Measurements from ENCODE around the gene CDH23.

CDH23 gene

DNA sequence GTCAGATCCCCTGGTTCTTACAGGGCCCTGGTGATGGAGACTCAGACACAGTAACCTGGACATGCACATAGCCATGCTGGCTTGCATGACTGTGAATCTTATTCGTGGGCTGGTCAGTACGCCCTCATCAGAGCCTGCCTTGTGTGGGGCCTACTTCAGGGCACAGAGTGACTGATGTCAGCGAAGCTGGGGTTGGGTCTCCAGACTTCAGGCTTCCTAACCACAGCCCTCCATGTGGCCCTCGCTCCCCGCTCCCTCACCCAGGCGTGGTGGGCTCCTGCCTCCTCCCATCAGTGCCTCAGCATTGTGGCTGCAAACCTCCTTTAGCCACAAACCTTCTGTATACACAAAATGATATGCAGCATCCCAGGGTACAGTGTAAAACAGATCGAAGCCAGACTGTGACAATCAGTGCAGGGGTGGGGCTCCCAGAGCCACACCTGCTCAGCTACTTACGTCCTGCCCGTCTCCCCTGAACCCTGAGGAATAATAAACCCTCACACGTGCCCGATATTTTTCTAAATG, 329.9 kb downstream of the CDH23 start:
- in situ Hi-C loops (cut with MboI; ENCODE audit: low sequenced_read_pairs): no loop called here

DNA sequence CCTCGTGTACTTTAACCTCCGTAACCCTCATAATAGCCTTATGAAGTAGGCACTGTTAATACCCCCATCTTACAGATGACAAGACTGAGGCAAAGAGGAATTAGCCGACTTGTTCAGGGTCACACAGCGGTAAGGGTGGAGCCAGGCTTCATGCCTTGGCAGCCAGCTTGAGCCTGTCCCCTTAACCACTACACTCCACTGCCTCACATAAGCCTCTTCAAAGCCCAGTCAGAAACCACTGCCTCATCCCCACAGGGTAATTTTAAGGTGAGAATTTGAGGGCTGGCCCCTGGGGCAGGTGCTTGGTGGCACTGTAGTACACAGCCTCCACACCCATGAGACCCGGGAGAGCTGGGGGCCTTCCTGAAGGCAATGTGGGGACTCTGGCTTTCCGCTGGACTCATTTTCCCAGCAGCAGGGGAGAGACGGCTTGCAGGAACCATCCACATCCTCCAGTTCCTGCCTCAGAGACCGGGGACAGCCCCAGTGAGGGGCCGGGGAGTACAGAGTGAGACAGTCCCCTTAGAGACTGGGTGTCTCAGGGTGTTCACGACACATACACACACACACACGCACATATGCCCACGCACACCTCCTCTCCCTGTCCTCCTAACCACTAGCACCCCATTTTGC, 330.5 kb downstream of the CDH23 start:
- in situ Hi-C loops (cut with MboI; ENCODE audit: low sequenced_read_pairs): no loop called here

DNA sequence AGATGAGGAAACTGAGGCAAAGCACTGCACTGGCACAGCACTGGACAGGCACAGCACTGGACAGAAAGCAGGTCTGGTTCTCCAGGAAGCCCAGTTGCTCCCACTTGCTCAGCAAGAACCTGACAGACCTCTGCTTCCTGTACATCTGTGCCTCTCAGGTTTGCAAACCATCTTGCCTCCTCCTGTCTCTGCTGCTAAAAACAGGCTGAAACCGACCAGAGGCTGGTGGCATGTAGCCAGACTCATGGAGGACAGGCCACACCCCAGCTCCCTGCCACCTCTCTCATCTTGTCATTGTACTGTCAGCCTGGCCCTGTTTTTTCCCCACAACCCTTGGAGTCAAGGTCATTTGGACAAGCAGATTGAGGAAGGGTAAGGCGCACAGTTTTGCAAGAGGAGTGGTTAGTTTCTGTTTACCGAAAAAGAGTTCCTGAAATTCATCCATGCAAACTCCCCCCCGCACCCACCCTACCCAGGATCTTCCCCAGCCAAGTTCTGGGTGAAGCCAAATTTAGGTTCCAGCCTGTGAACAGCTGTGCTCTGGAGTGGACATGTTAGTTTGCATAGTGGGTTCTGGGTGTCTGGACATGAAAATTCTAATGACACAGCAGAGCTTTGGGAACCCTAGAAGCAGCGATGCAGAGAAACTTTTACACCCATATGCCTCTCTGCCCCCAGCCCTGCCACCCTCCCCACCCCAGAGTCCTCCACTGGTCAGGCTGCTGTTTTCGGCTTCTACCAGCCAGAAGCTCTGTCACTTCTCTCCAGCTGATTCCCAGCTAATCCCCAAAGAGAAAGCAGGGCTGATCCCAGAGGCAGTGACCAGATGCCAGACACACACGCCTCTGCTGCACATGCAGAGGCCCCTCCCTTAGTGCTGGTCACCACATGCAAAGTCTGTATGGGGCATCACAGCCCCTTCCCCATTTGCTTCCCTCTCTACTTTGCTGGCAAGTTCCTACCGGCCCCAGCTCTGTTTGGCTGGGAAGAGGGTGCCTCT, 331.3 kb downstream of the CDH23 start:
- in situ Hi-C loops (cut with MboI; ENCODE audit: low sequenced_read_pairs): no loop called here

DNA sequence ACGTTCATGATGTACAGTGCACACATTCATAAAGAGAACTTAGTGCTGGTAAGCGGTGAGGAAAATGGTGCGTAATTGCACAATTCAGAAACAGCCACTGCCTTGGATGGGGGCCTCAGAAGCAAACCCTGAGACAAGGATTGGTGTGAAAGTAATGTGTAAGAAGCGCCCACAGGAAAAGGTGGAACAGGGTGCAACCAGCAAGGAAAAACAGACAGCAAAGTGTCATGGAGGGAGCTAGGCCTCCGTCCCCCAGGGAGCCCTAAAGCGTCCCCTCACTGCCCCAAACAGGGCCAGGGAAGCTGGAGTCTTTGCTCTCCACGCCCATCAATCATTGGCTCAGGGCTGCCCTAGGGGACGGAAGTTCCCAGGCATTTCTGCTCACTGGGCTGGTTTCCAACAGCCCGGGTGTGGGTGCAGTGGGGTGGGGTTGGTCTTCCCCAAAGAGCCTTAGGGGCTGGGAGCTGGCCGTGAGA, 332.5 kb downstream of the CDH23 start:
- in situ Hi-C loops (cut with MboI; ENCODE audit: low sequenced_read_pairs): no loop called here

DNA sequence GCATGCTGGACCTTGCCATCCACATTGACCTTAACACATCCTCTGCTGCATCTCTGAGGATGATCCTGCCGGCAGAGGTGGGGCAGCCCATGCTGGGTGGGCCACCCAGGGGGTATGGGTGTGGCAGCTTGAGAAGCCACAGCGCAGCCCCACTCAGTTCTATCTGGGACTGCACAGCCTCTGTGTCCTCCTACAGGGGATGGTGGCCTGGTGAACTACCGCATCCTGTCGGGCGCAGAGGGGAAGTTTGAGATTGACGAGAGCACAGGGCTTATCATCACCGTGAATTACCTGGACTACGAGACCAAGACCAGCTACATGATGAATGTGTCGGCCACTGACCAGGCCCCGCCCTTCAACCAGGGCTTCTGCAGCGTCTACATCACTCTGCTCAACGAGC, 335.1 kb downstream of the CDH23 start:
- in situ Hi-C loops (cut with MboI; ENCODE audit: low sequenced_read_pairs): no loop called here

DNA sequence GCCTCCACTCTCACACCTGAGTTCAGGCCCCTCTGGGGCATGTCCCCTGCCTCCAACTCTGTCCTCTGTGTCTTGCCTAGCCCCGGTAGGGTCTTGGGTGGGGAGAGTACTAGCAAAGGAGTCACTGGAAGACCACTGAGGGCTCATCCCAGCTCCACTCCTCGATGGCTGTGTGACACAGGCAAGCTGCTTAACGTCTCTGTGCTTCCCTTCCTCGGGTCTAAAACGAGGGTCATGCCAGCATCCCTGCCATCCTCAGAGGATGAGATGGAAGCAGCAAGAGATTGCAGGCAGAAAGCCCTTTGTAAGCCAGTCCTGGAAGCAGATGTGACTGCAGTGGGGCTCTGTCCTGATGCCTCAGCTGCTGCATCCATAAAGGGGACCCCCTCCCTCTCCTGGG, 338.1 kb downstream of the CDH23 start:
- in situ Hi-C loops (cut with MboI; ENCODE audit: low sequenced_read_pairs): no loop called here

DNA sequence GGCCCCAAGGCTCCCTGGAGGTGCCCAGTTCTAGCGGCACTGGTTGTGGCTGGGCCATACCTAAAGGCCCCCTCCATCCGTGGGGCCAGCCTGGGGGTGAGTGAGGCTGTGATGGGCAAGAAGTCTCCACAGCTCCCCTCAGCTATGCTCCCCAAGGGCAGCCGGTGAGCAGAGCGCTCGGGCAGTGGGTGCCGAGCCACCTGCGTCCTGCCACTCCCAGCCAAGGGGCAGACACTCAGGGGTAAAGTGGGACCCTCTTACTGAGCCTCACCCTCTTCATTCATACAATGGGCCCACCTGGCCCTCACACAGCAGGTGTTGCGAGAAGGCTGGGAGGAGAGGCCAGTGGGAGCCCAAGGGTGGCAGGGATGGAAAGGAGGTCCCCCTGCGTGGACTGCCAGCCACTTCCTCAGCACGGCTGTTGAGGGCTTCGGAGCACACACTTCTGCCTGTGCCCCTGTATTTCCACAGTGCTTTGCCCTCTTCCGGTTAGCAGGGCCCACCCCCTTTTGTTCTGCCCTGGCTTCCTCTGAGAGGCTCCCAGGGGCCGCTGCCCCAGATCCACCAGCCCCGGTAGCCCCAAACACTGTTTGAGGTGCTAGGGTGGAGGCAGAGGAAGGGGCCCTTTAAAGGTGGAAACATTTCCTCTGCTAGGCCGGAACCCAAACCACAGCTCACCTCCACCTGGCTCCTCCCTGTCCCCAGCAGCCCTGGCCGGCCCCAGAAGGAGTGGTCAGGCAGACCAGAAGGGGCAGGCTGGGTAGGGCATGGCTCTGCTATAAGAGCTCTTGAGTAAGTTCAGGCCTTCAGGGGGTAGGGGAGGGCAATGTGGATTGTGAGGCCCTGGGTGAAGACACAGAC, 339.2 kb downstream of the CDH23 start:
- in situ Hi-C loops (cut with MboI; ENCODE audit: low sequenced_read_pairs): no loop called here

DNA sequence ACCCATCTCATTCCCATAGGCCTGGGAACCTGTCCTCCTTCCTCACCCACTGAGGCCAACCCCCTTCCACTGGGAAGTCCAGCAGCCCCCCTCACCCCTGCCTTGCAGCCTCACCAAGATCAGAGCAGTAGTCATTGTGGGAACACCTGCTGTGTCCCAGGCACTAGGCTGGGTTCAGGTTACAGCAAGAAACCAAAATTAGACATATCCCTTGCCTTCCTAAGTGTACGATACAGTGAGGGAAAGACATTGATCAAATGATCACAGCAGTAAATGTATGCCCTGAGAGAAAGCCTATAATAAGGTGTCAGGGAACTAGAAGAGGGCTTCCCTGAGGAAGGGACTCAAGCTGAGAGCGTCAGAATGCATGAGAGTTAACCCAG, 339.8 kb downstream of the CDH23 start:
- in situ Hi-C loops (cut with MboI; ENCODE audit: low sequenced_read_pairs): no loop called here

DNA sequence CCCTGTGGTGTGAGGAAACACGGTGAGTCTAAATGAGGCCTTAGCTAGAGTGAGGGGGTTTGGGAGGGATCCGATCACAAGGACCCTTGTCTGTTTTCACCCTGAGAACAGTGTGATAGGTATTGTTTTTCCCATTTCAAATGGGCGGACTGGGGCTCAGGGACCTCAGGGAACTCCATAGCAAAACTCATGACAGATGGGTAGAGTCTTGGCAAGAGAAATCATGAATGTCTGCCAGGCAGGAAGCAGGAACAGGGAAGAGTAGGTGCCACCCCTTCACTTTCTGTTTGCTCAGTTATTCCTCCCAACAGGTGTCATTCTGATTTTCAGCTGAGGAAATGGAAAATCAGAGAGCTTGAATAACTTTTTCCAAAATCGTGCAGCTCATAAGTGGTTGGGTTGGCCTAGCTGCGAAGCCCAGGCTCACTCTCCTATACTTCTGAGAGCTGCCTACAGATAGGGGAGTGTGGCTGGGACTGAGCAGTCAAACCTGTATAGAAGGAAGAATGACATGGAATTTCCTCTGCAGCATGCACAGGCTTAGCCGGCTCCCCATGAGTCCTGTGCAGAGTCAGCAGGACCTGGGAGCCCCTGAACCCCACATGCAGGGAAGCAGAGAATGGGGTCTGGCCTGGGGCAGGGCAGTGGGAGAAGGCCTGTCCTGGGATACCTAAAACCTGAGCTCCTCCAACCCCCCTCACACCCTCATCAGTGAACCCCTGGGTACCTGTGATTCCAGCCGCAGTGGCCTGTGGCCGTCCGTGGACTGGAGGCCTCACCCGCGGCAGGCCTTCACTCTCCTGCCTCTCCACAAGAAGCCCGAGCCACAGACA, 340.5 kb downstream of the CDH23 start:
- in situ Hi-C loops (cut with MboI; ENCODE audit: low sequenced_read_pairs): no loop called here

DNA sequence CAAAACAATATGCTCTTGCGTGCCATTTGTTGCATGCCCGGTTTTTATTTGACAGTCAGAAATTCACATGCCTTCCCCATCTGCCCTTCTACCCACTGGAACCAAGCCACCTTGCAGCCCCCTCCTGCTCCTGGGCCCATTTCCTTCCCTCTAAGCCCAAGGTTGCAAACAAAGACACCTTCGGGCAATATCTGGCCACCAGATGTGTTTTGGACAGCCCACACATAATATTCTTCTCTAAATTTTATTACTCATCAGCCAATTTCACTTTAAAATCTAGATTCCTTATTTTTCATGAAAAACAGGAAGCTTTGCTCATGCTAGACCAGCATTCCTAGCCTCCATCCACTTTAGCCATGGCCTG, 341.1 kb downstream of the CDH23 start:
- in situ Hi-C loops (cut with MboI; ENCODE audit: low sequenced_read_pairs): no loop called here

DNA sequence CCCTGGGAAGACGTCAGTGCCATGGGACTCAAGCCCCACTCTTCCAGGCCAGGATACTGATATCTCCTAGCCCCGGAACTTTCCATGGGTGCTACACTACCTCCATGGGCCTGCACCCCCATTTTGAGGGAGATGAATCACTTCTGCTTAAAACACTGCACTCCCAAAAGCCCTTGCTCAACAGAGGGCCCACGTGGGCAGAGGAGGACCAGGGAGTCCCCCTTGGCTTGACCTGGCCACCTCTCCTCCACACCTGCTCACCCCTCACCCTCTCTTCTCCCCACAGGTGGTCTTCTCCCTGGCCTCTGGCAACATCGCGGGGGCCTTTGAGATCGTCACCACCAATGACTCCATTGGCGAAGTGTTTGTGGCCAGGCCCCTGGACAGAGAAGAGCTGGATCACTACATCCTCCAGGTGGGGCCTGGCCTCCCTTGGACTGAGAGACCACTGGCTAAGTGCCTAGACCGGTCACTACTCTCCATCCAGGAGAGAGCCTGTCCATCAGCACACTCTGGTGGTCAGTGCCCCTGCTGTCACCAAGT, 342.7 kb downstream of the CDH23 start:
- in situ Hi-C loops (cut with MboI; ENCODE audit: low sequenced_read_pairs): no loop called here

DNA sequence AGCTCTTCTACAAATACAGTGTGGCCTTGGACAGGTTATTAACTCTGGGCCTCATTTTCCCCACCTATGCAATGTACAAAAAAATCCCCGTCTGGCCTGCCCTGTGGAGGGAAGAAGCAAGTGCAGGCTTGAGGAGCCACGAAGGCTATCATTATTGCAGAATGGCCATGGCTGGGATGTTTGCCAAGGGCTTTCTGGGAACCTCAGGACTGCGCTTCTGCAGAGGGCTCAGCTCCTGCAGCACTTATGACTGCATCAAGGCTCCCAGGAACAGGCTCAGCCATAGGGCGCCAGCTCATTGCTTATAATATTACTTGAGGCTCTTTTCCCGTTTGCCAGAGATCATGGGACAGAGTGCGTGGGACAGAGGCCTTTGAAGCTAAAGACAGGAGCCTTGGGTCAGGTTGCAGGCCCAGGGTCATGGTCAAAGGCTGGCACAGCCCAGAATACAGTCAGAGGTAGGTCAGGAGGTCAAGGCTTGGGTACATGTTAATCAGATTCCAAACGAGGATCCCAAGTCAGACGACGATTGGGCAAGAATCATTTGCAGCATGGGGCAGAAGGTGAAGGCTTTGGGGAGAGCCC, 343.4 kb downstream of the CDH23 start:
- in situ Hi-C loops (cut with MboI; ENCODE audit: low sequenced_read_pairs): no loop called here

DNA sequence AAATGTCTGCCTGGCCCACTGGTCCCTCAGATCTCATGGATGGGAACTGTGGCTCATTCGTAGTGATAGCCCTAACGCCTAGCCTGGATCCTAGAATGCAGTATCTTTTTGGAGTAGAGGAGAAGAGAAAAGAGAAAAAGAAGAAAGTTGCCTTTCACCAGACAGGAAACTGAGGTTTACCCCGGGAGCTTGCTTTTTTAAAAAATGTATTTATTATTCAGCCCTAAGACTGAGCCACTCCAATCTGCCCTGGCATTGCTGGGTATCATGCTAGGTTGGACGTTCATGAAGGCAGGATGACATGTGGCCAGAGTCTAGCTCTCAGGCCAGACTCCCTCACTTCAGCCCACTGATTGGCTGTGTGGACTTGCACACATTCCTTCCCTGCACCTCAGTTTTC, 344.3 kb downstream of the CDH23 start:
- in situ Hi-C loops (cut with MboI; ENCODE audit: low sequenced_read_pairs): no loop called here

DNA sequence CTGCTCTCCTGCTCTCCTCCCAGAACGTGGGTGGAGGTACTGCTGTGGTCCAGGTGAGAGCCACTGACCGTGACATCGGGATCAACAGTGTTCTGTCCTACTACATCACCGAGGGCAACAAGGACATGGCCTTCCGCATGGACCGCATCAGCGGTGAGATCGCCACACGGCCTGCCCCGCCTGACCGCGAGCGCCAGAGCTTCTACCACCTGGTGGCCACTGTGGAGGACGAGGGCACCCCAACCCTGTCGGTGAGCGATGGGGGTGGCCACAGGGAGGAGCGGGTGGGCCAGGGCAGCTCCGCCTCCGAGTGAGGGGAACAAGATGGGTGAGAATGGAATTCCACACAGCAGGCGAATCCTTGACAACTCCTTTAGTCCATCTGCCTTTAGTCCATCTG, 345.0 kb downstream of the CDH23 start:
- in situ Hi-C loops (cut with MboI; ENCODE audit: low sequenced_read_pairs): no loop called here

DNA sequence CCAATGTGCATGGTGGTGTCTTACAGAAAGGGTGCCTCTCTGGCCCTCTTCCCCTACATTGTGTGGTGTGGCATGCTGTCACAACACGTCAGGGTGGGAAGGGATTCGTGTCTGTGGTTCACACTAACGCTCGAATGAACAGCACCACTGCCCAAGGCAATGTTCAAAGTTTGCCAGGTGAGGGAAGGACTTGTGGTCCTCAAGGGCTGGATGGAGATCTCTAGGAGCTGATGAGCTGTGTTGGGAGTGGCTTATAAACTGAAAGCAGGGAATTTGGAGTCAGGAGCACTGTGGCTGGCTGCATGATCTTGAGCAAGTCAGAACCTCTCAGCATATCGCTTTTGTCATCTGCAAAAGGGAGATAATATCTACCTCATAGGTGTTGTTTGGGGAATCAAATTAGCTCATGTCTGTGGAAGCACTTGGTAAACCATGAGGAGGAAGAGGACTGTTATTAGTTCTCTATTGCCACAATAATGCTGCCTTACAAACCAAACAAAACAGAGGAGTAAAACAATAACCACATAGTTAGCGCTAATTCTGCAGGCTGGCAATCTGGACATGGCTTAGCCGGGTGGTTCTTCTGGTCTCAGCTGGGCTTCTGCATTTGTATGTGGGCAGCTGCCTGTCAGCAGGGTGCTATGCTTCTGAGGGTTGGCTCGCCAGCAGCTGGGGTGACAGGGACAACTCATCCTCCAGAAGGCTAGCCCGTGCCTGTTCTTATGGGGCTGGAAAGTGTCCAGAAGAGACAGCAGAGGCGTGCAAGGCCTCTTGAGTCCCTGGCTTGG, 345.8 kb downstream of the CDH23 start:
- in situ Hi-C loops (cut with MboI; ENCODE audit: low sequenced_read_pairs): no loop called here

DNA sequence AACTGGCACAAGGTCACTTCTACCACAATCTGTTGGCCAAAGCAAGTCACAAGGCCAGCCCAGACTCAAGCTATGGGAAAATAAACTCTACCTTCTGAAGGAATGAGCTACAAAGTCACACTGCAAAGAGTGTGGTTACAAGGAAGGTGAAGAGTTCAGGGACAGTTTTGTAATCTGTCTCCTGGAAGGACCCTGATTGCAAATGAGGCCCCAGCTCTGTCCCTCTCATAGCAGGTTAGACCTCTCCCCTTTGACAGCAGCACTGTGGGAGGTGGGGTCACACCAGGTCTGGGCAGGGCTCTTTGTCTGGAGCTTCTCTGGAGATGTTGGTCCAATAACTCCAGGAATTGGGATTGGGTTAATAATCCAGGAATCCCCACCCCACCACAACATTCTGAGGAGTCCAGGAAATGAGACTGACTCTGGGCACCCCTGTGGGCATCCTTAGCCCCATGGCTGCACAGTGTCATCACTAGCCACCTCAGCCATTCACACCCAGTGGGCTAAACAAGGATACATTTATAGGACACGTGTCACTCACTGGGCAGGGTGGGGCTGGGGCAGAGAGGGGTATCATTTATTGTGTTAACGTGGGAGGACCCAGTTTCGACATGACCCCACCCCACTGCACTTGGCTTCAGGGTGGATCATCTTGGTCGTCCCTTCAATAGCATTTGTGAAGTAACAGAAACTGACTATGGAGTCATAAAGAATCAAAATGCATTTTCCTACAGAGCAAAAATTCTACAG, 346.5 kb downstream of the CDH23 start:
- in situ Hi-C loops (cut with MboI; ENCODE audit: low sequenced_read_pairs): no loop called here

DNA sequence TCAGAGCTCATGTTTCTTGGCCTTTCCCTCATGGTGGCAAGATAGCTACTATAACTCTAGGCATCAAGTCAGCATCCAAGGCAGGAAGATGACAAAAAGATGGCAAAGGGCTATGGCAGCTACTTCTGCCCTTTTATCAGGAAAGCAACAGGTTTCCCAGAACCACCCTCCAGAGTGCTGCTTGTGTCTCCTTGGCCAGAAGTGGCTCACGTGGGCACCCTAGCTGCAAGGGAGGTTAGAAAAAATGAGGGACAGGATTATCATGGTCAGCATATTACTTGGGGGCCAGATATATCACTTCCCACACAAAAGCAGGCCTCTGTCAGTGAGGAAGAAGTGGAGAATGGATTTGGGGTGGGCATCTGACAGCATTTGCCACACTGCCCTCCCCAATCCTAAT, 347.1 kb downstream of the CDH23 start:
- in situ Hi-C loops (cut with MboI; ENCODE audit: low sequenced_read_pairs): no loop called here
